ENCODE measurements around the gene ARHGEF4. TPM values are rescaled to one million over a fixed set of nuclear protein-coding genes. Genes with fewer than 3 reads are reported as not detected.

Gene ARHGEF4
- total RNA-seq, 1 experiment from 2014 or later, result 0.80 TPM

GRCh38 chr2:130985831-130986649 is 149.3 kb downstream of the ARHGEF4 start:
- ATAC-seq (peak; percentile 58), DNase-seq (ENCODE audit: low read depth, low spot score) (no peak)
- Histone ChIP-seq H3K4me1 (ENCODE audit: control insufficient read depth, insufficient read depth, low read length) (no peaks in the 10 kb centered on the region), H3K9me3 (ENCODE audit: control insufficient read depth, insufficient read depth, low read depth, low read length) (no peaks in the 10 kb centered on the region), H3K36me3 (ENCODE audit: control insufficient read depth, insufficient read depth, low read length) (no peaks in the 10 kb centered on the region), H3K27ac (ENCODE audit: low read length) (no peak overlapping the region), H3K4me3 (ENCODE audit: low read depth in 2 of 2, low read length in 2 of 2) (no peak overlapping the region), H3K27me3 (ENCODE audit: control insufficient read depth, insufficient read depth, low read length) (no peaks in the 10 kb centered on the region)
- ChIA-PET POLR2A (no interaction called here), CTCF (no interaction called here)
- no peak for TF ChIP-seq REST (IDR thresholded peaks at IDR 0.05; ENCODE audit: insufficient read depth in 1 of 2, low read depth in 2 of 2, low read length in 1 of 2)
- TF ChIP-seq CTCF (IDR thresholded peaks at IDR 0.05), result no peak
- no peak for TF ChIP-seq POLR2AphosphoS5 (IDR thresholded peaks at IDR 0.05; ENCODE audit: low read depth, low read length)
- TF ChIP-seq SIN3A (IDR thresholded peaks at IDR 0.05; ENCODE audit: borderline replicate concordance, insufficient read depth, low read depth, low read length), result no peak
- TF ChIP-seq TCF7L2 (IDR thresholded peaks at IDR 0.05; ENCODE audit: low read depth, low read length), result no peak
- no TSS peak for BruUV-seq (replicated peaks)
- in situ Hi-C loops (cut with HindIII; ENCODE audit: low pct_unique_long_range_greater_than_20kb, low sequenced_read_pairs), result no loop called here
- intact Hi-C loops (cut with micrococcal nuclease; ENCODE audit: unreplicated experiment), result no loop called here

- Histone ChIP-seq H3K36me3 (ENCODE audit: control insufficient read depth, insufficient read depth, low read length) (no peaks in the 10 kb centered on the region), H3K27me3 (ENCODE audit: control insufficient read depth, insufficient read depth, low read length) (no peaks in the 10 kb centered on the region), H3K4me1 (ENCODE audit: control insufficient read depth, insufficient read depth, low read length) (no peaks in the 10 kb centered on the region), H3K9me3 (ENCODE audit: control insufficient read depth, insufficient read depth, low read depth, low read length) (no peaks in the 10 kb centered on the region), H3K27ac (ENCODE audit: low read length) (no peak overlapping the region), H3K4me3 (ENCODE audit: low read depth in 2 of 2, low read length in 2 of 2) (no peak overlapping the region)
- ATAC-seq (peak; percentile 45; the same call in 1 of the 2 replicates), DNase-seq (ENCODE audit: low read depth, low spot score) (no peak)
- no TSS peak for BruUV-seq (replicated peaks)
- intact Hi-C loops (cut with micrococcal nuclease; ENCODE audit: unreplicated experiment) (no loop called here), in situ Hi-C loops (cut with HindIII; ENCODE audit: low pct_unique_long_range_greater_than_20kb, low sequenced_read_pairs) (no loop called here)
- ChIA-PET POLR2A (no interaction called here), CTCF (no interaction called here)
- TF ChIP-seq CTCF (IDR thresholded peaks at IDR 0.05) (no peak), REST (IDR thresholded peaks at IDR 0.05; ENCODE audit: insufficient read depth in 1 of 2, low read depth in 2 of 2, low read length in 1 of 2) (no peak), TCF7L2 (IDR thresholded peaks at IDR 0.05; ENCODE audit: low read depth, low read length) (no peak), POLR2AphosphoS5 (IDR thresholded peaks at IDR 0.05; ENCODE audit: low read depth, low read length) (no peak), SIN3A (IDR thresholded peaks at IDR 0.05; ENCODE audit: borderline replicate concordance, insufficient read depth, low read depth, low read length) (no peak)
Observed at GRCh38 chr2:130986890-130987493, 150.3 kb downstream of the ARHGEF4 start.
